Prostate gland (tissue), 2 donors: ENCODE data around the gene SYNE1.

Experiments
- POLR2A ChIP-seq: fragments of 450-650 bp; IDR thresholded peaks from one replicate; pipeline ENCODE4 v1.6.1; 2016; ENCODE audit warnings: antibody characterized with exemption, mild to moderate bottlenecking
- POLR2AphosphoS5 ChIP-seq: sonication (generic); formaldehyde crosslinking; IDR thresholded peaks from one replicate; pipeline ENCODE4 v1.6.1; 2017; ENCODE audit warnings: antibody characterized with exemption
- TF ChIP-seq, protein P1 (sequence below), 4 experiments: fragments of 200-600 bp in 2 of 4; fragments of 450-650 bp in 2 of 4; sonication (generic) in 2 of 4; IDR thresholded peaks; 1 replicate in 3 of 4; 2 replicates in 1 of 4; pipeline ENCODE4 v1.5.1; 2016 to 2019; ENCODE audit warnings: antibody characterized with exemption in 4 of 4, mild to moderate bottlenecking in 2 of 4, moderate library complexity in 2 of 4

DNA sequence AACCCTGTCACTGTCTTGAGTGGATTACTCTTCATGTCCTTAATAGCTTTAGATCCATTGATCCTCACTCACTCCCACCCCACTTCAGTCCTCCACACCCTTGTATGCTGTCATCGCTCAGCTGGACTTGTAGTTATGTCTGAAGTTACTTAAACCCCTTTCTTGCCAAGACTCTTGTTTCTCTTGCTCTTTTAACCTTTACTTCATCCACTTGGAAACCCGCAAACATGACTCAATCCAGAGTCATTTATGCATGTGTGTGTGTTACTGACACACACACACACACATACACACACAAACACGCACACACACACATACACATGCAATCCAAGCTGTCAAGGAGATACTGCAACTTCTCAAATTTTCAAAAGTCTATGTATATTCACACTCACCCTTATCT lies 341.8 kb downstream of the SYNE1 start:
- TF ChIP-seq POLR2AphosphoS5 = no peak
- TF ChIP-seq, protein P1, sequence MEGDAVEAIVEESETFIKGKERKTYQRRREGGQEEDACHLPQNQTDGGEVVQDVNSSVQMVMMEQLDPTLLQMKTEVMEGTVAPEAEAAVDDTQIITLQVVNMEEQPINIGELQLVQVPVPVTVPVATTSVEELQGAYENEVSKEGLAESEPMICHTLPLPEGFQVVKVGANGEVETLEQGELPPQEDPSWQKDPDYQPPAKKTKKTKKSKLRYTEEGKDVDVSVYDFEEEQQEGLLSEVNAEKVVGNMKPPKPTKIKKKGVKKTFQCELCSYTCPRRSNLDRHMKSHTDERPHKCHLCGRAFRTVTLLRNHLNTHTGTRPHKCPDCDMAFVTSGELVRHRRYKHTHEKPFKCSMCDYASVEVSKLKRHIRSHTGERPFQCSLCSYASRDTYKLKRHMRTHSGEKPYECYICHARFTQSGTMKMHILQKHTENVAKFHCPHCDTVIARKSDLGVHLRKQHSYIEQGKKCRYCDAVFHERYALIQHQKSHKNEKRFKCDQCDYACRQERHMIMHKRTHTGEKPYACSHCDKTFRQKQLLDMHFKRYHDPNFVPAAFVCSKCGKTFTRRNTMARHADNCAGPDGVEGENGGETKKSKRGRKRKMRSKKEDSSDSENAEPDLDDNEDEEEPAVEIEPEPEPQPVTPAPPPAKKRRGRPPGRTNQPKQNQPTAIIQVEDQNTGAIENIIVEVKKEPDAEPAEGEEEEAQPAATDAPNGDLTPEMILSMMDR (IDR thresholded peaks at IDR 0.05) = no peak
- no peak for TF ChIP-seq POLR2A
